Activated naive CD4-positive, alpha-beta T cell treated with anti-CD3 and anti-CD28 coated beads, Interleukin-2, amount 50 U/mL, for 24 hours (primary cell): ENCODE data around the gene TUSC2.

Source experiments
- H3K27ac Mint-ChIP-seq: one replicate; pipeline ENCODE4 v1.8.0; 2021; ENCODE audit warnings: mild to moderate bottlenecking, mixed read lengths
- H3K27me3 Mint-ChIP-seq: one replicate; pipeline ENCODE4 v1.8.0; 2021; ENCODE audit warnings: mixed read lengths
- H3K36me3 Mint-ChIP-seq: one replicate; pipeline ENCODE4 v1.8.0; 2021; ENCODE audit warnings: mixed read lengths
- H3K4me1 Mint-ChIP-seq: one replicate; pipeline ENCODE4 v1.8.0; 2021; ENCODE audit warnings: mixed read lengths
- H3K4me3 Mint-ChIP-seq: one replicate; pipeline ENCODE4 v1.8.0; 2021; ENCODE audit warnings: mild to moderate bottlenecking, mixed read lengths
- H3K9me3 Mint-ChIP-seq: one replicate; pipeline ENCODE4 v1.8.0; 2021; ENCODE audit warnings: mixed read lengths

Gene TUSC2

DNA sequence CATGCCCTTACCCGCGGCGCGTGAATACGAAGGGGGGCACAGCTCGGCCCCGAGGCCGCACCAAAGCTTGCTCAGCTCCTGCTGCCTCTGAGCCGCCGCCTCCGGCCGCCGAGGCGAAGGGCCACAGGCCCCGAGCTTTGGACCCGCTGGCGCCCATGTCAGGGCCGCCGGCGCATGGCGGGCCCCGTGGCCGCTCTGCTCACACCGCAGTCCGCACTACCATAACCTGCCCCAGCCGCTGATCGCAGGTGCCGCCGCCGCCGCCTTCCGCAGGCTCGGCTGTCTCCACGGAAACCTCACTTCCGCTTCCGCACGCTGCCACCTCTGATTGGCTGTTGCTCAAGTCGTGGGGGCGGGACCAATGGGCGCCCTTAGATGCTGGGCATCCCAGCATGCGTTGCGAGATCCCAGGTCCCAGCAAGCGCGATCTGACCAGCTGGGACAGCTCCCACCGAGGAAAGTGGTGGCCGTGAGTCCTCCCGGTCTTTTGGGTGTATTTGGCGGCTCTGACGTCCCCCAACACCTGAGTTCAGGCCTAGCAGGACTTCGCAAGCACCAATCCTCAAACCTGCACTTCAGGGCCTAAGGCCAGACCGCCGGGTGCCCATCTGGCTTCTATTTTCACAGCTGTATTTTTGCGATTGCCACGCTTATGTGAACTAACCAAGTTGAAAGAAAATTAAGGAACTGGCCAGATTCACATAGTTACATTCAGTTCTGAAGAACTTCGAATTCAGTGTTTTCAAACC lies at the start of gene TUSC2:
TSS of gene TUSC2 (minus strand) at position 281 of the 749 bp plus-strand sequence. CDS start at position 157, 124 bp downstream.
- Mint-ChIP-seq H3K27ac (peak within 1 kb of the TSS; percentile 95), H3K9me3 (no peaks in the 10 kb centered on the region)

DNA sequence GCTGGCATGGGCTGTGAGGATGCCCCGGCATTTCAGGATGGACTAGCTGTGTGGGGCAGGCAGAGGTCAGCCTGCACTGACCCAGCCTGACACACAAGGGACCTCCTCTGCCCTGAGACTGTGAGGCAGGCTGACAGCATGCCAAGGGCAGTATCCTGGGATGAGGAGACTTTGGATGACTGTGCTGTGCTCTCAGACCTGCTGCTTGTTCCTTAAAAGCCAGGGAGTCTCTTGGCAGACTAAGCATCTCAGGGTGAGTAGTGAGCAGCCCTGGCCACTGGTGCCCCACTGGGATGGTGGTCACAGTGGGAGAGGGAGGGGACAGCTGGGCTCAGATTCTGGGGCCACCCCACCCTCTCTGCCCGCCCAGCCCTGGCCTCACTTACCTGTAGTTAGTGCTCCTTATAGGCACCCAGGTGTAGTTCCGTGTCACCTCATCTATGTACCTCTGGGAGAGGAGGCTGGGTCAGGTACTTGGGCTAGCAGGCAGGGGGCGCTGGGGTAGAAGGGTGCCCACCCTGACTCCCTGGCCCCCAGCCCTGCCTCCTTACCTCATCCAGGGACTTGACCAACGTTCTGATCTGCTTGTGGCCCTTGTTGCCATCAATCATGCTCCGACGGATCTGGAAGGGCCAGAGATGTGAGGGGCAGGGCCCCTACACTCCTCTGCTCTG lies 47.4 kb upstream of the TUSC2 start:
- Mint-ChIP-seq H3K36me3 (no peaks in the 10 kb centered on the region), H3K27me3 (no peaks in the 10 kb centered on the region), H3K4me1 (peaks cover 12% of the 10 kb centered on the region), H3K4me3 (no peak overlapping the region), H3K9me3 (no peaks in the 10 kb centered on the region), H3K27ac (no peak overlapping the region)

More for the DNA sequence above, at the start of gene TUSC2:
- no peaks in the 10 kb centered on the region for H3K27me3 Mint-ChIP-seq
- H3K36me3 Mint-ChIP-seq = no peaks in the 10 kb centered on the region
- peaks cover 25% of the 10 kb centered on the region for H3K4me1 Mint-ChIP-seq
- H3K4me3 Mint-ChIP-seq = peak within 1 kb of the TSS; percentile 96

DNA sequence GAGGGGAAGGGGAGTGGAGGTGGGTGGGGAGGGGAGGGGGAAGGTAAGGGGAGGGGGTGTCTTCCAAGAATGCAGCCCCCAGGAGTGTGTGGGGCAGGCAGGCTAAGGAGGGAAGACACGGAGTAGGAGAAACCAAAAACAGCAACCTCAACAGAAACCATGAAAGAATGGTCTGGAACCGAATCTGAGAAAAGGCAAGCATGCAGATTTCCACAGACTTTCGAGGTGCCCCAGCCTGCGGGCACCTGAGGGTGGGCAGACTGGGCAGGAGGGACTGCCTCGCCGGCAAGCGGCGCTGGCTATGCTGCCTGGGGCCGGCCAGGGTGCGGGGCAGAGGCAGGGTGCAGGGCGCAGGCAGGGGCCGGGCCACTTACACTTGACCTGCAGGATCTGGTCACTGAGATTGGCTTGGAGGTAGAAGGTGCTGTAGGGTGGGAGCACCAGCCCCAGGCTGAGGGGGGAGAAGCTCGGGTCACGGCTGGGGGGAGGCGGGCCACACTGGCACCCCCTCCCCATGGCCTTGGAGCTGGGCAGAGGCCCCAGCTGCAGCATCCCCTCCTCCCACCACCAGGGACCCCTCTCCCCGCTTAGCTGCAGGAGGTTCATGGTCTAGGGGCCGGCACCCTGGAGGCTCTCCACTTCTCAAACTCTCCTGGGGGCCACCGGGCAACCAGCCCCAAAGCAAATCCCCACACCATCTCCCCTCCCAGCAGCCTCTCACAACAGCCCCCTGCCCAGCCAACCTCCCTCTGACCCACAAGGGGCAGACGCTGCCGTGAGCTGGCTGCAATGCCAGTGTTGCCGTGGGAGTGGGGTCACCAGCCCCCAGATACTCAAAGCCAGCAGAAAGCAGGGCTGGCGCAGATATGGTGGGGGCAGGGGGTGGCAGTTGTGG lies 46.6 kb upstream of the TUSC2 start:
- Mint-ChIP-seq H3K27ac (no peak overlapping the region), H3K27me3 (no peaks in the 10 kb centered on the region), H3K4me3 (no peak overlapping the region), H3K36me3 (no peaks in the 10 kb centered on the region), H3K4me1 (peaks cover 12% of the 10 kb centered on the region), H3K9me3 (no peaks in the 10 kb centered on the region)

GRCh38 chr3:50373146-50374051 lies 45.4 kb upstream of the TUSC2 start:
- Mint-ChIP-seq H3K4me1 (peaks cover 19% of the 10 kb centered on the region), H3K36me3 (no peaks in the 10 kb centered on the region), H3K27ac (no peak overlapping the region), H3K4me3 (no peak overlapping the region), H3K9me3 (no peaks in the 10 kb centered on the region), H3K27me3 (no peaks in the 10 kb centered on the region)

DNA sequence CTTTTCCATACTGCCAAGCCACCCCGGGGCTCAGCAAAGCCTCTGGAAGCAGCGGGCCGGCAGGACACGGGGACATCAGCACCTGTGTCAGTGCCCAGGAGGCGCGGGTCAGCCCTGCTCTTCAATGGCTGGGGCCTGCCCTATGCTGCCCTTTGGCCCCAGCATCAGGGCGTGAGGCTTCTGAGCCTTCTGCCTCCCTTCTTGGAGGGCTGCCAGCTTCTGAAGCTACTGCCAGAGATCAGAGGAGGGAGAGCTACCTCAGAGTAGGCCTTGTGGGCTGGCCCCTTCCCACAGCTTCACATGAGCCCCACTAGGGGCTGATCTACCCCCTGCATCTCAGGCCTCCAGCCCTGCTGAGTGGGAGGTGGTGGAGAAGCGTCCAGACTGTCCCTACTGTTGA lies 44.3 kb upstream of the TUSC2 start:
- no peaks in the 10 kb centered on the region for H3K36me3 Mint-ChIP-seq
- no peaks in the 10 kb centered on the region for H3K9me3 Mint-ChIP-seq
- no peaks in the 10 kb centered on the region for H3K27me3 Mint-ChIP-seq
- H3K4me3 Mint-ChIP-seq = no peak overlapping the region
- no peak overlapping the region for H3K27ac Mint-ChIP-seq
- peaks cover 23% of the 10 kb centered on the region for H3K4me1 Mint-ChIP-seq

- Mint-ChIP-seq H3K36me3 (no peaks in the 10 kb centered on the region), H3K4me1 (peaks cover 30% of the 10 kb centered on the region), H3K4me3 (no peak overlapping the region), H3K27me3 (no peaks in the 10 kb centered on the region), H3K27ac (no peak overlapping the region), H3K9me3 (no peaks in the 10 kb centered on the region)
These were observed 43.2 kb upstream of the TUSC2 start for GRCh38 chr3:50371133-50371685.

DNA sequence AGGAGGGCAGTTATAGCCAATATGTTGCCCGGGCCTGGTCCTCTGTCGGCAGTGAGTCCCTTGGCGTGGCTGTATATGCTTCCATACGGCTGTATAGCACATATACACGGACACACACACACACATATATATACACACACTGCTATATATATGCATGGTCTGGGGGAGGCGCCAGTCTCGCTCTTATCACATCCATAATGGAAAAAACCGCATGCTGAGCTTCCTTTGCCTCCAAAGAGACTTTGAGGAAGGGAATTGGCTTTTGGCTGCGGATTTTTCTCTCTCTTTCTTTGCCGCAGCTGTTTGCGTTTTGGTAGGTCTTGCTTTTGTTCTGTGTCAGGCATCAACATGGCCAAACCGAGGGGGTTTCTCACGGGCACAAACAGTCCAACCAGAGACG lies 42.6 kb upstream of the TUSC2 start:
- Mint-ChIP-seq H3K4me1 (peaks cover 37% of the 10 kb centered on the region), H3K27ac (no peak overlapping the region), H3K4me3 (no peak overlapping the region), H3K27me3 (no peaks in the 10 kb centered on the region), H3K36me3 (no peaks in the 10 kb centered on the region), H3K9me3 (no peaks in the 10 kb centered on the region)

GRCh38 chr3:50369012-50369670 lies 41.1 kb upstream of the TUSC2 start:
- H3K27me3 Mint-ChIP-seq = no peaks in the 10 kb centered on the region
- no peak overlapping the region for H3K4me3 Mint-ChIP-seq
- H3K27ac Mint-ChIP-seq = no peak overlapping the region
- no peaks in the 10 kb centered on the region for H3K36me3 Mint-ChIP-seq
- H3K4me1 Mint-ChIP-seq = peaks cover 42% of the 10 kb centered on the region
- no peaks in the 10 kb centered on the region for H3K9me3 Mint-ChIP-seq

GRCh38 chr3:50365842-50366220 lies 37.8 kb upstream of the TUSC2 start:
- Mint-ChIP-seq H3K9me3 (no peaks in the 10 kb centered on the region), H3K4me1 (peaks cover 30% of the 10 kb centered on the region), H3K27ac (peak overlapping the region; percentile 59), H3K36me3 (no peaks in the 10 kb centered on the region), H3K4me3 (peak overlapping the region; percentile 86), H3K27me3 (no peaks in the 10 kb centered on the region)

- Mint-ChIP-seq H3K27me3 (no peaks in the 10 kb centered on the region), H3K4me1 (peaks cover 30% of the 10 kb centered on the region), H3K27ac (peak overlapping the region; percentile 59), H3K9me3 (no peaks in the 10 kb centered on the region), H3K36me3 (no peaks in the 10 kb centered on the region), H3K4me3 (peak overlapping the region; percentile 86)
These were observed 37.2 kb upstream of the TUSC2 start for GRCh38 chr3:50365080-50365841.

- no peak overlapping the region for H3K27ac Mint-ChIP-seq
- peak overlapping the region; percentile 86 for H3K4me3 Mint-ChIP-seq
- no peaks in the 10 kb centered on the region for H3K36me3 Mint-ChIP-seq
- no peaks in the 10 kb centered on the region for H3K9me3 Mint-ChIP-seq
- no peaks in the 10 kb centered on the region for H3K27me3 Mint-ChIP-seq
- peaks cover 35% of the 10 kb centered on the region for H3K4me1 Mint-ChIP-seq
These were observed 36.6 kb upstream of the TUSC2 start for GRCh38 chr3:50364573-50365079.

GRCh38 chr3:50359760-50360110 lies 31.7 kb upstream of the TUSC2 start:
- H3K4me3 Mint-ChIP-seq = peak overlapping the region; percentile 98
- H3K36me3 Mint-ChIP-seq = peaks cover 5% of the 10 kb centered on the region
- H3K9me3 Mint-ChIP-seq = no peaks in the 10 kb centered on the region
- peak overlapping the region; percentile 98 for H3K27ac Mint-ChIP-seq
- peaks cover 36% of the 10 kb centered on the region for H3K4me1 Mint-ChIP-seq
- no peaks in the 10 kb centered on the region for H3K27me3 Mint-ChIP-seq

- Mint-ChIP-seq H3K9me3 (no peaks in the 10 kb centered on the region), H3K4me1 (peaks cover 40% of the 10 kb centered on the region), H3K27ac (peak within 1 kb of the TSS; percentile 98), H3K4me3 (peak within 1 kb of the TSS; percentile 98), H3K27me3 (no peaks in the 10 kb centered on the region), H3K36me3 (peaks cover 7% of the 10 kb centered on the region)
These were observed 31.1 kb upstream of the TUSC2 start, which contains the start of gene TMEM115 for GRCh38 chr3:50358911-50359759. TMEM115 (minus strand) TSS chr3:50359521; CDS start chr3:50359063, 458 bp downstream.
